Measurements from ENCODE around the gene CAMK1D. TPM values are rescaled to one million over a fixed set of nuclear protein-coding genes. Genes with fewer than 3 reads are reported as not detected.

The CAMK1D gene
- total RNA-seq, 1 donor, result 11.2 TPM

GRCh38 chr10:12480440-12480839, 131.1 kb downstream of the CAMK1D start:
- Histone ChIP-seq H3K27me3 (ENCODE audit: insufficient read depth, low read length) (no peaks in the 10 kb centered on the region), H3K27ac (ENCODE audit: low read depth, low read length) (no peak overlapping the region), H3K9me3 (ENCODE audit: low read depth, low read length) (no peaks in the 10 kb centered on the region), H3K36me3 (ENCODE audit: insufficient read depth, low read length) (no peaks in the 10 kb centered on the region), H3K4me2 (ENCODE audit: insufficient read depth, low read length) (no peak overlapping the region), H3K4me1 (ENCODE audit: insufficient read depth, low read length) (no peaks in the 10 kb centered on the region), H4K20me1 (ENCODE audit: insufficient read depth, low read length) (no peaks in the 10 kb centered on the region), H3K4me3 (ENCODE audit: insufficient read depth, low read length) (no peak overlapping the region), H3K79me2 (ENCODE audit: insufficient read depth, low read length) (no peaks in the 10 kb centered on the region), H2AFZ (ENCODE audit: low read length) (no peak overlapping the region)
- no peak for TF ChIP-seq CTCF (IDR thresholded peaks at IDR 0.05; ENCODE audit: extremely low read depth, low read depth, low read length)
- DNase-seq (ENCODE audit: insufficient read length, low spot score, missing footprints), result peak; percentile 74

- no peak for TF ChIP-seq CTCF (IDR thresholded peaks at IDR 0.05; ENCODE audit: extremely low read depth, low read depth, low read length)
- no peak for DNase-seq (ENCODE audit: insufficient read length, low spot score, missing footprints)
- H3K4me1 ChIP-seq (ENCODE audit: insufficient read depth, low read length), result no peaks in the 10 kb centered on the region
- no peak overlapping the region for H2AFZ ChIP-seq (ENCODE audit: low read length)
- no peak overlapping the region for H3K4me2 ChIP-seq (ENCODE audit: insufficient read depth, low read length)
- H3K4me3 ChIP-seq (ENCODE audit: insufficient read depth, low read length), result no peak overlapping the region
- H3K79me2 ChIP-seq (ENCODE audit: insufficient read depth, low read length), result no peaks in the 10 kb centered on the region
- no peaks in the 10 kb centered on the region for H4K20me1 ChIP-seq (ENCODE audit: insufficient read depth, low read length)
- no peaks in the 10 kb centered on the region for H3K27me3 ChIP-seq (ENCODE audit: insufficient read depth, low read length)
- no peaks in the 10 kb centered on the region for H3K9me3 ChIP-seq (ENCODE audit: low read depth, low read length)
- no peaks in the 10 kb centered on the region for H3K36me3 ChIP-seq (ENCODE audit: insufficient read depth, low read length)
- no peak overlapping the region for H3K27ac ChIP-seq (ENCODE audit: low read depth, low read length)
Observed at GRCh38 chr10:12481924-12482323, 132.6 kb downstream of the CAMK1D start.

GRCh38 chr10:12482587-12482986, 133.2 kb downstream of the CAMK1D start:
- H2AFZ ChIP-seq (ENCODE audit: low read length), result no peak overlapping the region
- no peaks in the 10 kb centered on the region for H3K27me3 ChIP-seq (ENCODE audit: insufficient read depth, low read length)
- H3K4me2 ChIP-seq (ENCODE audit: insufficient read depth, low read length), result no peak overlapping the region
- H3K36me3 ChIP-seq (ENCODE audit: insufficient read depth, low read length), result no peaks in the 10 kb centered on the region
- no peaks in the 10 kb centered on the region for H4K20me1 ChIP-seq (ENCODE audit: insufficient read depth, low read length)
- H3K27ac ChIP-seq (ENCODE audit: low read depth, low read length), result no peak overlapping the region
- TF ChIP-seq CTCF (IDR thresholded peaks at IDR 0.05; ENCODE audit: extremely low read depth, low read depth, low read length), result no peak
- H3K4me1 ChIP-seq (ENCODE audit: insufficient read depth, low read length), result no peaks in the 10 kb centered on the region
- H3K4me3 ChIP-seq (ENCODE audit: insufficient read depth, low read length), result no peak overlapping the region
- no peaks in the 10 kb centered on the region for H3K79me2 ChIP-seq (ENCODE audit: insufficient read depth, low read length)
- DNase-seq (ENCODE audit: insufficient read length, low spot score, missing footprints), result no peak
- no peaks in the 10 kb centered on the region for H3K9me3 ChIP-seq (ENCODE audit: low read depth, low read length)

- Histone ChIP-seq H3K79me2 (ENCODE audit: insufficient read depth, low read length) (no peaks in the 10 kb centered on the region), H3K27ac (ENCODE audit: low read depth, low read length) (no peak overlapping the region), H3K36me3 (ENCODE audit: insufficient read depth, low read length) (no peaks in the 10 kb centered on the region), H3K9me3 (ENCODE audit: low read depth, low read length) (no peaks in the 10 kb centered on the region), H2AFZ (ENCODE audit: low read length) (no peak overlapping the region), H3K4me3 (ENCODE audit: insufficient read depth, low read length) (peak overlapping the region; percentile 15), H3K27me3 (ENCODE audit: insufficient read depth, low read length) (no peaks in the 10 kb centered on the region), H4K20me1 (ENCODE audit: insufficient read depth, low read length) (no peaks in the 10 kb centered on the region), H3K4me2 (ENCODE audit: insufficient read depth, low read length) (no peak overlapping the region), H3K4me1 (ENCODE audit: insufficient read depth, low read length) (no peaks in the 10 kb centered on the region)
- no peak for DNase-seq (ENCODE audit: insufficient read length, low spot score, missing footprints)
- TF ChIP-seq CTCF (IDR thresholded peaks at IDR 0.05; ENCODE audit: extremely low read depth, low read depth, low read length), result no peak
Observed at GRCh38 chr10:12484002-12484918, 134.9 kb downstream of the CAMK1D start.

All from osteoblast (primary cell).